HG03139 (cell line): ENCODE measurements around the gene ZBED4.
A peak's percentile ranks its signal among the peaks of the same experiment; 100 is the strongest.

Source experiments
- ATAC-seq: cut with Tn5 transposase; IDR thresholded peaks from one replicate; pipeline ENCODE4 v1.9.1; 2021; ENCODE audit not compliant: unreplicated experiment

Gene ZBED4

DNA sequence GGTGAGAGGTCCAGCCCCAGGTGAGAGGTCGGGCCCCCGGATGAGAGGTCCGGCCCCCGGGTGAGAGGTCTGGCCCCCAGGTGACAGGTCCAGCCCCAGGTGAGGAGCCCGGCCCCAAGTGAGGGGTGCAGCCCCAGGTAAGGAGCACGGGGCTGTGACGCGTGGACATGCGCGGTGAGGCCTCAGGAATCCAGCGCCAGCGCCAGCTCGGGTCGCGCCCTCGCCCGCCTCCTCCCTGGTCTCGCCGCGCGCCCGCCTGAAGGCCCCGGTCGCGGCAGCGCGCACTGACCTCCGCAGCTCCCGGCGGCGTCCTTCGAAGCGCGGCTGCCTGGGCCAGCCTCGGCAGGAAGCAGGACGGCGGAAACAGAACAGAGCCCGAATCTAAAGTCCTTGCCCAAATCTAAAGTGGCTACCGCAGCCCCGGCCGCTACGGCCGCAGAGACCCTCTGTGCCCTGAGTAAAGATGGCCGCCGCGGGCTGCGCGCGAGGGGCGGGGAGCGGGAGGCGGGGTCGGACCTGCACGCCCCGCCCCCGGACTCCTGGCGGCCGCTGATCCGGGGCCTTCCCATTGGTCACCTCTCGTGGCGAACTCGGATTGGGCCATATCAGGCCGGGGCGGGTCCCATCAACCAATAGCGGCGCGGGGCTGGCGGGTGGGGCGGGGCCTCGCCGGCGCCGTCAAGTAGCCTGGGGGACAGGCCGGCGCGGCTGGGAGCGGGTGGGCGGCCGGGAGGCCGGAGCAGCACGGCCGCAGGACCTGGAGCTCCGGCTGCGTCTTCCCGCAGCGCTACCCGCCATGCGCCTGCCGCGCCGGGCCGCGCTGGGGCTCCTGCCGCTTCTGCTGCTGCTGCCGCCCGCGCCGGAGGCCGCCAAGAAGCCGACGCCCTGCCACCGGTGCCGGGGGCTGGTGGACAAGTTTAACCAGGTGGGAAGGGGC, 64.6 kb downstream of the ZBED4 start, which contains the start of the genes ALG12 and CRELD2:
TSS of gene ALG12 (minus strand) at position 465 of the 937 bp plus-strand sequence. CDS start 4,673 bp downstream, outside the sequence.
TSS of gene CRELD2 (plus strand) at position 661 of the 937 bp plus-strand sequence. CDS start at position 797, 136 bp downstream.
- peak; percentile 82 for ATAC-seq

DNA sequence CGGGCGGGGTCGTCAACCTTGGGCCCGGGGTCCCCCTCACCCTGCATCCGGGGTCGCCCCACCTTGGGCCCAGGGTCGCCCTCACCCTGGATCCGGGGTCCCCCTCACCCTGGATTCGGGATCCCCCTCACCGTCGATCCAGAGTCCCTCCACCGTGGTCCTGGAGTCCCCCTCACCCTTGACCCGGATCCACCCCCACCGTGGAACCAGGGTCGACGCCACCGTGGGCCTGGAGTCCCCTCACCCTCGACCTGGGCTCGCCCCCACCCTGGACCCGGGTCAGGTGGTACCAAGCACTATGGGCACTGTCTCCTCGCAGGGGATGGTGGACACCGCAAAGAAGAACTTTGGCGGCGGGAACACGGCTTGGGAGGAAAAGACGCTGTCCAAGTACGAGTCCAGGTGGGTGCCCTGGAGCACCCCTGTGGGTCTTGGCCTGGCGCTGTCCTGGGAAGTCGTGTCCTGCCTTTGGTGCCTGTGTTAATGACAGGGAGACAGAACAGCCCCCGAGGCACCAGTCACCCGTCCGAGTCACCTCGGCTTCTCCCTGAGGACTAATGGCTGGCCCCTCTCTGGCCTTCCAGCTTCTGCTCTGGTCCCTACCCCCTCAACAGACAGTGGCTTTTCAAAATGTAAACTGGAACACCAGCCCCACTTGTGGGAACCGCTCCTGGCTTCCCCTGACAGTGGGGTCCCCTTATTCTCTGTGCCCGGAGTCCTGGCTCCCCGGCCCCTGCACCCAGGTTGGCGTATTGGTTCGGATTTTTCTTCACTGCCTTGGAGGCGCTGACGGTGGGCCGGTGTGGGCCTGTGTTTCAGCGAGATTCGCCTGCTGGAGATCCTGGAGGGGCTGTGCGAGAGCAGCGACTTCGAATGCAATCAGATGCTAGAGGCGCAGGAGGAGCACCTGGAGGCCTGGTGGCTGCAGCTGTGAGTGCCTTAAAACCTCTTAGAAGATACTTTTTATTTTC, 65.6 kb downstream of the ZBED4 start:
- no peak for ATAC-seq

DNA sequence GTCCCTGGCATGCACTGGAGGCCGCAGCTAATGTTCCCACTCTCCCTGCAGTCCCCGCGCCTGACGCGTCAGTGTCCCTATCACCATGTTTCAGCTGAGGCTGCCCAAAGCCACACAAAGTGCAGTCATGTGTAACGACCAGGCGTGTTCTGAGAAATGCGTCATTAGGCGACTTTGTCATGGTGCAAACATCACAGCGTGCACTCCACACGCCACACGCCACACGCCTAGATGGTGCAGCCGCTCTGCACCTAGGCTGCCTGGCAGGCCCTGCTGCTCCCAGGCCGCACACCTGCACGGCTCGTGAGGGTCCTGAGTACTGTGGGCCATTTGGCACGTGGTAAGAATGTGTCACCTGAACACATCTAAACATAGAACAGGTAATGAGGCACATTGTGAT, 67.2 kb downstream of the ZBED4 start:
- no peak for ATAC-seq

DNA sequence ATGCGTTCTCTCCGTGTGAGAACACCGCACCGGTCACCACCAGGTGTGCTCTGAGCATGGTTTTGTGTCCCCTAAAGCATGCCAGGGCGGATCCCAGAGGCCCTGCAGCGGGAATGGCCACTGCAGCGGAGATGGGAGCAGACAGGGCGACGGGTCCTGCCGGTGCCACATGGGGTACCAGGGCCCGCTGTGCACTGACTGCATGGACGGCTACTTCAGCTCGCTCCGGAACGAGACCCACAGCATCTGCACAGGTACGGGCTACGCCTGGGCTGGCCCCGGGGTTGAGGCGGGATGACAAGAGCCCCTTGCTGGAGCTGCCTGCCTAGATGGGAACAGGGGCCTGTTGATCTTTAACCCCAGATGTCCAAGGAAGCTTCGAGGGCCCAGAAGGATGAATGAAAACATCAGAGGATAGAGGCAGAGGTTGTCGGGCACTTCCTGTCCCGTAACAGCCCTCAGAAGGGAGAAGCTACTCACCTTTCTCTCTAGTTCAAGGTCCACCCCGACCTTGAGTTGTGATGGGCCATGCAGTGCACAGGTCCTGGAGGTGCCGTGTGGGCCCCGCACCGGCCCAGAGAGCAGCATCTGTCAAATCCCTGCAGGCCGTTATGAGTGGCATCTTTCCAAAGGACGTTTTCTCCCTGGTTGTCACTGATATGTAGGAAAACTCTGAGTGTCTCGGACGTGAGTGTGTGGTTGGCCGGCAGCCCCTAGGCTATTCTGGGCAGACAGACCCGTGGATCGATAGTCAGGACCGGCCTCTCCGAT, 68.0 kb downstream of the ZBED4 start:
- ATAC-seq = no peak

DNA sequence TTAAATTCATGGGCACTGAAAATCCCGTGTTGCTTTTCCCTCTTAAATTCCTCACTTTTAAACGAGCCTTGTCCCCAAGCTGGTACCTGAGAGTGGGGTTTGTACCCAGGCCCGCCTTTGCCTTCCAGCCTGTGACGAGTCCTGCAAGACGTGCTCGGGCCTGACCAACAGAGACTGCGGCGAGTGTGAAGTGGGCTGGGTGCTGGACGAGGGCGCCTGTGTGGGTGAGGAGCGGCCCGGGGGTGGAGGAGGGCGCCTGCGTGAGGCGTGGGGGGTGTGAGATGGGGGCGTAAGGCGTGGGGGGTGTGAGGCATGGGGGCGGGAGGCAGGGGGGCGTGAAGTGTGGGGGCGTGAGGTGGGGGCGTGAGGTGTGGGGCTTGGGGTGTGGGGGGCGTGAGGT, 68.8 kb downstream of the ZBED4 start:
- ATAC-seq = no peak

DNA sequence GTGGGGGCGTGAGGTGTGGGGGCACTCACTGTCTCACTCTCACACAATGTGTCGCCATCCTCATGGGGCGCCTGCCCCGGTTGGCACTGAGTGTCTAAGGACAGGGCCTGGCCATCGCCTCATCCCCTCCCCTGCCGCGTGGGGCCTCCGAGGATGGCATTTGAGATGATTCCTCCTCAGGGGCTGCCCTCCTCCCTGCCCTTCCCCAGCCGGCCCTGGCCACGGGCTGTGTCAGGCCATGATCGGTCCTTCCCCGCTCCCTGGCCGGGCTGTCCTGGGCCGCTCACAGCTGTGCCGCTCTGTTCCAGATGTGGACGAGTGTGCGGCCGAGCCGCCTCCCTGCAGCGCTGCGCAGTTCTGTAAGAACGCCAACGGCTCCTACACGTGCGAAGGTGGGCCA, 69.3 kb downstream of the ZBED4 start:
- no peak for ATAC-seq

DNA sequence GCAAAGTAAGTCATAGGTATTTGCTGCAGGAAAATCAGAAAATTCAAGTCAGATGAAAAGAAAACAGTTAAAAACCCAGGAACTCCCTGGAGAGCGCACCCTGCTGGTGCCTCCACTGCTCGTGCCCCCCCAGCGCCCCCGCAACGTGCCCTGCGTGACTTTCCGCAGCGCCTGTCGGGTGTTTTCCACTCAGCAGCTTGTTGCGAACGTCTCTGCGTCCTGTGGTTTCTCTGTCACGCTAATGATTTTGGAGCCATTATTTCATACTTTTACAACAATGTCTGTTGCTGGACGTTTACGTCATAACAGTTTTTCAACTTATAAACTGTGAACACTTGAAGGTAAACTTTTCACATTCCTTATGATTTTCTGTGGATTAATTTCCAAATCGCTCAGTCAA, 69.8 kb downstream of the ZBED4 start:
- no peak for ATAC-seq

DNA sequence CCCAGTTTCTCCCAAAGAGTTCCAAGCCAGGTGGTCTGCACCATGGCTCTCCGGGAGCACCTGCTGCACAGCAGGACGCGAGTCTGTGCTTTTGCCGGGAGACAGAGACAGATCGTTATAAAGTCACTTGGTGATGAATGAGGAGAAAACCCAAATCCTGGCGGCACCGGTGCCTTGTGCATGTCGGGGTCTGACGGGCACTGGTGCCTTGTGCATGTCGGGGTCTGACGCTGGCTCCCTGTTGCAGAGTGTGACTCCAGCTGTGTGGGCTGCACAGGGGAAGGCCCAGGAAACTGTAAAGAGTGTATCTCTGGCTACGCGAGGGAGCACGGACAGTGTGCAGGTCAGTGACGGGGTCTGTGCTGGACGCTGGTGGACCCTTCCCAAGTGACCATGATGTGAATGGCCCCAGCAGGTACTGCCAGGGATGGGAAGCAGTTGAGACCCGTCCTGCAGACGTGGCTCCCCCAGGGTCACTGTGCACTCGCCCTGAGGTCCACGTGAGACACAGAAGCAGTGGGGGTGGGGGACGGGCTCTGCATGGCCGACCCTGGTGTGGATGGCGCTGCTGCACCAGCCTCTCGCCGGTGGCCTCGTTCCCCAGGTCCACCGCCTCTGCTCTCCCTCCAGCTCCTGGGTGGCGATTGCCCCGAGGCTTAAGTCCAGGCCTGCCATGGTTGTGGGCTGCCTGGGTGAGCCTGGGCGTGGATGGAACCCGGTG, 70.6 kb downstream of the ZBED4 start:
- ATAC-seq = no peak

DNA sequence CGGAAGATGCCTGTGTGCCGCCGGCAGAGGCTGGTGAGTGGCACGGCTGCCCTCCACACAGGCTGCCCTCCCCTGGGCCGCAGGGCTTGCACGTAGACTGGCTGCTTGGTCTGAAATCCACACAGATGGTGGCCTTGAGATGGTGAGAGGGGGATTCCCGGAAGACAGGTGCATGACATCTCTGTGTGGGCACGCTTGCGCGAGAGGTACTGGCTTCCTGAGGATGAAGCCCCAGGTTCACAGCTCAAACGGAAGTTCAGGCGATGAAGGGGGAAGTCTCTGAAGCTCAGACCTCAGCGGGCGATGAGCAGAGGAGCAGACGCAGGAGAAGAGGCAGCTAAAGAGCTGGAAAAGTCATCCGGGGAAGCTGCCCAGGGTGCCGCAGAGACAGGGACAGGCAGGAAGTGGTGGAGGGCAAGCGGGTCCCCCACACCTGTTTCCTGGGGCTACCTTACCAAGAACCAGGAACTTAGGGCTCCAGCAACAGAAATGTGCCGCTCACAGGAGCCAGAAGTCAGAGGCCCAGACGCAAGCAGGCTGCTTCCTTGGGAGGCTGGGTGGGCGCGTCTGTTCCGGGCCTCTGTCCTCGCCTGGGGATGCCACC, 72.0 kb downstream of the ZBED4 start:
- ATAC-seq = no peak

DNA sequence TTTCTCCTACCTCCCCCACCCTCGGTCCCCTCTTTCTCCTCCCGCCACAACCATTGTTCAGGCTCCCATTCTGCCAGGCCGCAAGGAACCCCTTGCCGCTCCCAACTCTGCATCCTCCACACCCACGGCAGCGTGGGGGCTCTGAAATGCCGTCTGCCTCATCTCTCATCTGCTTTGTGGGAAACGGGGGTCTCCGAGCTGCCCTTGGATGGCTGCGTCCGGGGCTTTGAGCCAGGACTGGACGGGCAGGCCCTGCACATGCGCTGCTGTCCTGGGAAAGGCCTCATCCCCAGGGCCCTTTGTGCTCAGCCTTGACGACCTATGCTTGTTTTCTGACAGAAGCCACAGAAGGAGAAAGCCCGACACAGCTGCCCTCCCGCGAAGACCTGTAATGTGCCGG, 73.3 kb downstream of the ZBED4 start:
- ATAC-seq = no peak

DNA sequence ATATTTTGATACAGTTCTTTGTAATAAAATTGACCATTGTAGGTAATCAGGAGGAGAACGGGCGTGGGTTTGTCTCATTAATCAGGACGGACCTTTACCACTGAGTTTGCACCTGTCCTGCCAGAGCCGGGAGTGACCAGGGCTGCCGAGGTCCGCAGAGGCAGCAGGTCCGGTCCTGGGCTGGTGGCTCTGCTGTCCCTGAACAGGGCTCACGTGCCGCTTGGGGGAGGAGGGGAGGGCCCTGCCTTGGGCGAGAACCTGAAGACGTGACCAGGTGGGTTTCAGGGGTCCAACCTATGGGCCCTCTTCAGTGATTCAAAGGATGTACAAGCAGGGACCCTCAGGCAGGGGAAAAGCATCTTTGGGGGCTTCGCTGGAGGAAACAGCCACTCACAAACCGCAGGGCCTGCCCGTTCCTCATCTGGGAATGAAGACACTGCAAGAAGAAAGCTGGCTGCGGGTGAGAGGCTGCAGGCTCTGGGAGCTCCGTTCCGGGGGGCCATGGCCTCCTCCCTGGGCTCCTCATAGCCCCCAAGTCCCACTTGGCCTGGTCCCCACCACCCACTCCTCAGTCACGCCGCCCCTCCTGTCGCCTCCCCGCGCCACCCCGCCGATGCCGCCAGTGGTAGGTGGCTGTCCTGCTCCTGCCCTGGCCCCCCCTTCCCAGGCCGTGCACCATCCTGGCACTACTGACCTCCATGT, 74.0 kb downstream of the ZBED4 start:
- no peak for ATAC-seq

DNA sequence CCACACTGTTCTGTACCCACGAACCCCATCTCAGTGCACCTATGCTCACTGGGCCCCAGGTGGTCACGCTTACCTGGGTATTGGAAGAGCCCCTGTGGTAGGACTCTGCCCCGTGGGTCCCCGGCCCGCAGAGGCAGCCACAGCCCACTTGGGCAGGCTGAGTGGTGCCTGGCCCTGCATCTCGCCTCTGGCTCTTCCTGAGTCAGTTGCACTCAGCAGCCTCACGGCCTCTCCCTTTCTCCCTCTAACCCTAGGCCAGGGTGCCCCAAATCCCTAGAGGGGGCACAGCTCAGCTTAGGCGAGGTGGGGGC, 74.5 kb downstream of the ZBED4 start:
- no peak for ATAC-seq

DNA sequence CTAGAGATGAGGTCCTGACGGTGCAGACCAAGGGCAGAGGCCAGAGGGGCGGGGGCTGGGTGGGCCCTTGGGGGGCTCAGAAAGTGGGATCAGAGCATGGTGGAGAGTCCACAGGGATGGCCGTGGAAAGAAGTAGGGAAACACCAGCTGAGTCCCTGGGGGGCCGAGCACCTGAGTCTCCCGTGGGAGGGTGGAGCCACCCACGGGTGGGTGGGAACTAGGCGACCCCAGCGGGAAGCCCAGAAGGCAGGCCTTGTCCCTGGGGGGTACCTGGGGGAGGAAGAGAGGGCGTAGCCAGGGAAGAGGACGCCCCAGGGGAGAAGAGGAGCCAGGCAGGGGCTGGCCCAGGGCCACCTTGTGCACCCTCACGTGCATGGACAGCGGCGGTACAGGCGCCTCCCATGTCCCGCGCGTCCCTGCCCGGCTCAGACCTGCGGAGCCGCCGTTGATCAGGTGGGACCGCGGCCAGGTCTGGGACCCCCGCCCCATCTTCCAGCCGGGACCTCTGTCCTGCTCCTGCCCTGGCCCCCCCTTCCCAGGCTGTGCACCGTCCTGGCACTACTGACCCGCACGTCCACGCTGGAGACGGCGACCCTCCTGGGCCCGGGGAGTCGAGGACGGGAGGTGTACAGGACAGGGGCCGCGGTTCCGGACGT, 75.0 kb downstream of the ZBED4 start:
- ATAC-seq = no peak

DNA sequence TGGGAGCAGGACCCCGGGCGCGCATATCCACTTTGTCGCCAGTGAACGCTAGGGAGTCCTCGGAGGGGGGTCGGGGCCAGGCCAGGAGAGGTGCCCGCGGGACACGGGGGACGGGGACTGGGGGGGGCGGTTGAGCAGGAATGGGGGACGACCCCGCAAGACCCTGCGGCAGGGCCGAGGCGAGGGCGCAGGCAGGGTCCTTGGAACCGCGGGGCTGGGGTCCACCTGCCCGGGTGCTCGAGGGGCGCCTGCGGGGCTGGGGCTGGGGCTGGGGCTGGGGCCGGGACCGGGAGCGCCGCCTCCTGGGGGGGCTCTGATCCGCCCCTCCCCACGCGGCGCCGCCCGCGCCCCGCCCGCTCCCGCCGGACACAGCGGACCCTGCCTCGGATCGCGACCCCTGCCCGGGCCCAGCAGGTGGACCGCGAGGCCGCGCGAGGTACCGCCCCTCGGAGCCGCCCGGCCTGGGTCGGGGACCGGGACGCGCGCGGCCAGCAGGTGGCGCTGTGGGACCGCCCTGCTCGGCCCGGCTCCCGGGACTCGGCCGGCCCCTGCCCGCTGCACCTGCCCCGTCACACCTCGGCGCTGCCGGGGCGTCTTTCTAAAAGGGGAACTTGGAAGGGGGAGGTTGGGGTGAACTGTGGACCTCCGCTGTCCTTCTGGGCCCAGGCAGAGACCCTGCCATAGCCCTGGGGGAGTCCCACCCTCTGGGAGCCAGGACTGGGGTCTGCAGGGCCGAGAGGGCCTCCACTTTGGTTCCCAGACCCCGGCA, 75.8 kb downstream of the ZBED4 start:
- ATAC-seq = no peak

DNA sequence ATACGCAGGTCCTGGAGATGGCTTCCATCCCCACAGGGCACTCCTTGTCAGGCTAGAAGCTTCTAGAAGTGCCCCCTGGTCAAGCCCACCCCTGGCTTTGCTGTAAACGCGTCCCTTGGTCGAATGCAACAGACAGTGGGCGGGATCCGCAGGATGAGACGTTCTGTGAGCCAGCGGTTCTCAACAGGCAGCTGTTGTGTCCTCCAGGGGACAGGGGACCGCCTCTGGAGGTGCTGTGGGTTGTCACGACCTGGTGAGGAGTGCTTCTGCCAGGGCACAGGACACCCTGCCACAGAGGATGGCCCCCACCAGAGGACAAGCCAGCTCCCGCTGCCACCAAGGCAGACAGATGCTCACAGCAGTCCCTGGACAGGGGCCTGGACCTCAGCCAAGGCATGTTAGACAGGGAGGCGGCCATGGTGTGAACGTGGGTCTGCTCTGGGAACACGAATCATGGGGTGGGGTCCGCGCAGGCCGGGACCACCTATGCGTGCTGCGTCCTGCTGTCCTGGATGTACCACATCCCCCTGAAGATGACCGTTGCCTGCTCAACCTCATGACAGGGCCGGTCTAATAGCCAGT, 76.4 kb downstream of the ZBED4 start:
- no peak for ATAC-seq

DNA sequence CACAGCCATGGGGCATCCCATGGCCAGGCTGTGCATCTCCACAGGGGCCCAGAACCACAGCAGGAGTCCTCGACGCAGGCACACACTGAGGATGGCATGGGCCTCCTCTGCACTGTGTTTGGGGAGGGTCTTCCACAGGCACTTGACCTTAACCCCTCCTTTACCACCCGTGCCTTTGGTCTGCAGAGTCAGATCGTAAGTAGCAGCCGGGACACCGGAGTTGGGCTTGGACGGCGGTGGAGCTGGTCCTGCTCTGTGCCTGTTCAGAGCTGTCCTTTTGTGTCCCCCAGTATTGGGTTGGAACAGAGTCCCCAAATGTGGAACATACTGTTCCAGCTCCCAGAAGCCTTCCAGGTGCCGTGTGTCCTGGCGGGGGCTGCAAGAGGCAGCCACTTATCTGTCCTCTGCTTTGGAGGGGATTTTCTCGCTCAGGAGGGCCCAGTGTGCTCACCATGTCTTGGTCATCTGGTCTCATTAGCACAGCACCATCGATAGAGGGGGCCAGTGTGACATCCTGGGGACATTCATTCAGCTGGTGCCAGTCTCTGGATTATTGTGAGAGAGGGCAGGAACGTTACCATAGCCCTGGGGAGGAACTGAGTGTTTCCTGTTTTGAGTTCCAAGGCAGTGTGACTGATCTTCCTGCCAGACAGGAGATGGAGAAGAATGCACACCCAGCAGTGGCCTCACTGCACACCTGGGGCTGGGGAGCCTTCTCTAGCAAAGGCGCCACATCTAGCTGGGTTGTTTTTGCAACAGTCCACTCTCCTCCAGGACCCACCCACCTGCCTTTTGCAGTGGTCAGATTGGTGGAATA, 77.2 kb downstream of the ZBED4 start:
- no peak for ATAC-seq
